GM21526 (cell line): ENCODE data around the gene CCDC78.

Experiments
- ATAC-seq: cut with Tn5 transposase; IDR thresholded peaks from one replicate; pipeline ENCODE4 v1.9.1; 2021; ENCODE audit warnings: moderate library complexity; ENCODE audit not compliant: unreplicated experiment, low FRiP score

CCDC78 gene

GRCh38 chr16:740764-741505 lies 14.7 kb upstream of the CCDC78 start, which contains the start of gene CIAO3:
CIAO3 (minus strand) TSS chr16:740997; CDS start chr16:740985, 12 bp downstream.
- peak; percentile 59 for ATAC-seq

- peak; percentile 15 for ATAC-seq
Measured at GRCh38 chr16:740459-740763, 14.2 kb upstream of the CCDC78 start.

- ATAC-seq = no peak
Measured at GRCh38 chr16:739560-740458, 13.6 kb upstream of the CCDC78 start.

- ATAC-seq = no peak
Measured at GRCh38 chr16:736936-737481, 10.8 kb upstream of the CCDC78 start.

- ATAC-seq = no peak
Measured at GRCh38 chr16:735982-736453, 9.8 kb upstream of the CCDC78 start.

GRCh38 chr16:734981-735881 lies 9.0 kb upstream of the CCDC78 start:
- ATAC-seq = no peak

- ATAC-seq = no peak
Measured at GRCh38 chr16:734208-734980, 8.2 kb upstream of the CCDC78 start.

GRCh38 chr16:733382-734207 lies 7.4 kb upstream of the CCDC78 start:
- ATAC-seq = no peak

- no peak for ATAC-seq
Measured at GRCh38 chr16:732936-733335, 6.7 kb upstream of the CCDC78 start.

GRCh38 chr16:732332-732731 lies 6.1 kb upstream of the CCDC78 start:
- no peak for ATAC-seq

- ATAC-seq = no peak
Measured at GRCh38 chr16:730666-731509, 4.6 kb upstream of the CCDC78 start.

GRCh38 chr16:729768-730665 lies 3.8 kb upstream of the CCDC78 start:
- no peak for ATAC-seq

- no peak for ATAC-seq
Measured at GRCh38 chr16:728890-729744, 2.9 kb upstream of the CCDC78 start.

- ATAC-seq = no peak
Measured at GRCh38 chr16:728131-728889, 2.1 kb upstream of the CCDC78 start.

- no peak for ATAC-seq
Measured at GRCh38 chr16:727291-727977, 1.2 kb upstream of the CCDC78 start.
